Gastrocnemius medialis (tissue), 4 donors: ENCODE measurements around the gene NFASC.

Source experiments
- POLR2A ChIP-seq, 2 donors: fragments of 450-650 bp; IDR thresholded peaks; one replicate each; pipeline ENCODE4 v1.6.1; 2017; ENCODE audit warnings: antibody characterized with exemption in 2 of 2, mild to moderate bottlenecking in 2 of 2, moderate library complexity in 2 of 2
- TF ChIP-seq, protein P1 (sequence below), 5 experiments: fragments of 450-650 bp in 3 of 5; fragments of 200-600 bp in 2 of 5; sonication (generic) in 2 of 5; IDR thresholded peaks in 4 of 5; conservative IDR thresholded peaks in 1 of 5; 1 replicate in 4 of 5; 2 replicates in 1 of 5; pipeline ENCODE4 v1.5.1; 2016 to 2019; ENCODE audit warnings: antibody characterized with exemption in 5 of 5, mild to moderate bottlenecking in 3 of 5, moderate library complexity in 3 of 5

DNA sequence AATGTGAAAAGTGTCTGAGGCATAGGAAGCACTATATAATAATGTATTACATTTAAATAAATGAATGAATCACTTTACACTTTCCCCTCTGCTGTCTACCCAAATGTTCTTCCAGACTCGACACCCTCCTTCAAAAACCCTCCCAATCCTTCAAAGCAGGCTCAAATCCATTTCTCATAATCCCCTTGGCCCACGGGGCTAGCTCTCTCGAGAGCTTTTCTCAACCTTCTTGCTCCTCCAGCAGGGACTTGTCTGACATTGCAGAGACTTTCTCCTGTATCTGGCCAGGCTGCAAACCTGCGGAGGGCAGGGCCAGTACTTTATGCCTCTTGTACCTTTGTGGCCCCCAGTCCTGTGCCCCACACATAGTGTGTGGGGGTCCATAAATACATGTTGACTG, 158.3 kb downstream of the NFASC start:
- TF ChIP-seq, protein P1, sequence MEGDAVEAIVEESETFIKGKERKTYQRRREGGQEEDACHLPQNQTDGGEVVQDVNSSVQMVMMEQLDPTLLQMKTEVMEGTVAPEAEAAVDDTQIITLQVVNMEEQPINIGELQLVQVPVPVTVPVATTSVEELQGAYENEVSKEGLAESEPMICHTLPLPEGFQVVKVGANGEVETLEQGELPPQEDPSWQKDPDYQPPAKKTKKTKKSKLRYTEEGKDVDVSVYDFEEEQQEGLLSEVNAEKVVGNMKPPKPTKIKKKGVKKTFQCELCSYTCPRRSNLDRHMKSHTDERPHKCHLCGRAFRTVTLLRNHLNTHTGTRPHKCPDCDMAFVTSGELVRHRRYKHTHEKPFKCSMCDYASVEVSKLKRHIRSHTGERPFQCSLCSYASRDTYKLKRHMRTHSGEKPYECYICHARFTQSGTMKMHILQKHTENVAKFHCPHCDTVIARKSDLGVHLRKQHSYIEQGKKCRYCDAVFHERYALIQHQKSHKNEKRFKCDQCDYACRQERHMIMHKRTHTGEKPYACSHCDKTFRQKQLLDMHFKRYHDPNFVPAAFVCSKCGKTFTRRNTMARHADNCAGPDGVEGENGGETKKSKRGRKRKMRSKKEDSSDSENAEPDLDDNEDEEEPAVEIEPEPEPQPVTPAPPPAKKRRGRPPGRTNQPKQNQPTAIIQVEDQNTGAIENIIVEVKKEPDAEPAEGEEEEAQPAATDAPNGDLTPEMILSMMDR (IDR thresholded peaks at IDR 0.05 in 4 of 5, conservative IDR thresholded peaks at IDR 0.05 in 1 of 5): no peak
- TF ChIP-seq POLR2A (IDR thresholded peaks at IDR 0.05): no peak
